Nephron (organoid): ENCODE data around the gene FAM89A.
"Not testable (repeated sequence)": the region's sequence is repeated elsewhere in the genome, so short reads cannot be mapped to it uniquely, and the experiment has no call there.

Experiments
- H3K27ac Mint-ChIP-seq, 3 experiments: 2 replicates each; pipeline ENCODE4 v1.8.0; 2020; ENCODE audit warnings: mixed read lengths in 3 of 3, mild to moderate bottlenecking in 2 of 3, moderate library complexity in 1 of 3
- H3K27me3 Mint-ChIP-seq: 2 replicates; pipeline ENCODE4 v1.8.0; 2021; ENCODE audit warnings: low read depth, mild to moderate bottlenecking, moderate library complexity, mixed read lengths
- H3K36me3 Mint-ChIP-seq: 2 replicates; pipeline ENCODE4 v1.8.0; 2020; ENCODE audit warnings: low read depth, mixed read lengths
- H3K4me1 Mint-ChIP-seq: 2 replicates; pipeline ENCODE4 v1.8.0; 2020; ENCODE audit warnings: mixed read lengths
- H3K4me3 Mint-ChIP-seq, 3 experiments: 2 replicates each; pipeline ENCODE4 v1.8.0; 2020; ENCODE audit warnings: mild to moderate bottlenecking in 3 of 3, mixed read lengths in 3 of 3, moderate library complexity in 2 of 3
- H3K9me3 Mint-ChIP-seq: 2 replicates; pipeline ENCODE4 v1.8.0; 2020; ENCODE audit warnings: mixed read lengths
- CTCF ChIP-seq, 3 experiments: fragments of 200-600 bp; sonication (generic); IDR thresholded peaks; one replicate each; pipeline ENCODE4 v1.5.0; 2021; ENCODE audit warnings: antibody characterized with exemption in 3 of 3; ENCODE audit not compliant: unreplicated experiment in 3 of 3

Gene FAM89A

DNA sequence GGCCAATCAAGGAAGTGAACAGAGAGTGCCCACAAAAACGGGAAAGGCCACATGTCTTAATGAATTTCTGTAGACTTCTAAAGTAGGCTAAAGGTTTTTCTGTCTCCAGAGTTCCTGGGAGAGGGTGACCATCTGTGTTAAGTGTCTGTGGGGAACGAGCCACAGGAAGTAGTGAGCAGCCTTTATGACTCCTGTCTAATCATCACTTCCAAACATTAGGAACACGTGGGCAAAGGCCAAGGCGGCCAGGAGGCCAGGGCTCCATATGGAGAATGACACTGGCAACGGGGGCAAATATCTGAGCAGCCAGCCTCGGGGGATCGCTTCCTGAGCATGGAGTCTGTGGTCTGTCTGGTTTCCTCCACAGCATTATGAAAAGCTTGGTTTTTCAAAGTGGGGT, 7.1 kb downstream of the FAM89A start:
- no peak overlapping the region for H3K4me3 Mint-ChIP-seq
- no peak overlapping the region for H3K27ac Mint-ChIP-seq
- no peak for TF ChIP-seq CTCF (IDR thresholded peaks at IDR 0.05; ENCODE audit: unreplicated experiment in 3 of 3)
- no peaks in the 10 kb centered on the region for H3K9me3 Mint-ChIP-seq
- H3K36me3 Mint-ChIP-seq, result peaks cover 12% of the 10 kb centered on the region
- H3K4me1 Mint-ChIP-seq, result peaks cover 6% of the 10 kb centered on the region
- peaks cover 39% of the 10 kb centered on the region for H3K27me3 Mint-ChIP-seq

GRCh38 chr1:231029841-231030240, 10.2 kb downstream of the FAM89A start:
- H3K36me3 Mint-ChIP-seq, result peaks cover 4% of the 10 kb centered on the region
- TF ChIP-seq CTCF (IDR thresholded peaks at IDR 0.05; ENCODE audit: unreplicated experiment in 3 of 3), result no peak

GRCh38 chr1:231029247-231029646, 10.8 kb downstream of the FAM89A start:
- H3K27me3 Mint-ChIP-seq, result peaks cover 12% of the 10 kb centered on the region
- H3K36me3 Mint-ChIP-seq, H3K4me3 Mint-ChIP-seq, H3K27ac Mint-ChIP-seq, H3K9me3 Mint-ChIP-seq, H3K4me1 Mint-ChIP-seq: not testable (repeated sequence)

More at GRCh38 chr1:231029841-231030240, 10.2 kb downstream of the FAM89A start:
- Mint-ChIP-seq H3K4me3 (no peak overlapping the region), H3K27me3 (peaks cover 14% of the 10 kb centered on the region), H3K27ac (no peak overlapping the region), H3K4me1 (no peaks in the 10 kb centered on the region), H3K9me3 (no peaks in the 10 kb centered on the region)

DNA sequence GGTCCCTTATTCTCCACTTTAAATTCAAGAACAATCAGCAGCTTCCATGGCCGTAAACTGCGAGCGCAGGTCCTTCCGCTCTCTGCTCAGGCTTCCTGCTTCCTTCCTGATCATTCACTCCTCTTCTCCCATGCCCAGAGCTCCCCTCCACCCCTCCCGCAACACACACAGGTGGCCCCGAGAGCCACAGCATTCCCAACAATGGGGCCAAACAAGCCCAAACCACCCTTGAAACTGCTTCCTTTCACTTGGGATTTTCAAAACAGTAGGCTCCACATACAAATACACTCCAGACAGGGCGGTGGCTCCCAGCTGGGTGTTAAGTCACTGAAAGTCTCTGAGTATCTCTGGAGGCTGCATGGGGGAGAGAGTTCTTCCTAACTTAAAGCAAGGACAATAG, 11.4 kb downstream of the FAM89A start:
- H3K4me1 Mint-ChIP-seq, result no peaks in the 10 kb centered on the region
- peaks cover 10% of the 10 kb centered on the region for H3K27me3 Mint-ChIP-seq
- no peaks in the 10 kb centered on the region for H3K9me3 Mint-ChIP-seq
- no peak for TF ChIP-seq CTCF (IDR thresholded peaks at IDR 0.05; ENCODE audit: unreplicated experiment in 3 of 3)
- no peak overlapping the region for H3K4me3 Mint-ChIP-seq
- H3K36me3 Mint-ChIP-seq, result peaks cover 4% of the 10 kb centered on the region
- H3K27ac Mint-ChIP-seq, result no peak overlapping the region

DNA sequence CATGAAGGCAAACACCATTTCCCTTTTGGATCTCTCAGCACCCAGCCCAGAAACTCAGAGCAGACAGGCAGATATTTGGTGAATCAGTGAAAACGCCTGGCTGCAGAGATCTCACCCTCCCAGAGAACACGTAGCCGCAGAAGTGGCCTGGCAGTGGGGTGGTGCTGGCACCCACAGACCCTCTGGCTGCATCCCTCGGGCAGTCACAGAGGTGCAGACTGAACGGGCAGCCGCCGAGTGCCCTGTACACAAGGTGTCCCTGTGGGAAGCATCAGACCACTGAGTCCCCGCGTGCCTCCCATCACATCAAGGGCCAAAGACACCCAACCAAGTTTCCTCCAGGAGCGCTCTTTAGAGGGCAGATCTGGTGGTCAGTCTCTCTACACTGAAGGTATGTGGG, 12.1 kb downstream of the FAM89A start:
- no peak overlapping the region for H3K27ac Mint-ChIP-seq
- TF ChIP-seq CTCF (IDR thresholded peaks at IDR 0.05; ENCODE audit: unreplicated experiment in 3 of 3), result no peak
- no peaks in the 10 kb centered on the region for H3K9me3 Mint-ChIP-seq
- H3K4me1 Mint-ChIP-seq, result no peaks in the 10 kb centered on the region
- no peak overlapping the region for H3K4me3 Mint-ChIP-seq
- H3K27me3 Mint-ChIP-seq, result peaks cover 10% of the 10 kb centered on the region
- H3K36me3 Mint-ChIP-seq, result peaks cover 7% of the 10 kb centered on the region

- Mint-ChIP-seq H3K27me3 (peaks cover 7% of the 10 kb centered on the region), H3K36me3 (peaks cover 8% of the 10 kb centered on the region), H3K4me1 (no peaks in the 10 kb centered on the region), H3K9me3 (no peaks in the 10 kb centered on the region), H3K27ac (no peak overlapping the region), H3K4me3 (no peak overlapping the region)
- no peak for TF ChIP-seq CTCF (IDR thresholded peaks at IDR 0.05; ENCODE audit: unreplicated experiment in 3 of 3)
Observed at GRCh38 chr1:231027136-231027925, 12.7 kb downstream of the FAM89A start.
